ENCODE measurements around the gene SYNE1.

The SYNE1 gene

GRCh38 chr6:152244998-152245630, 392.0 kb downstream of the SYNE1 start:
- H3K9ac ChIP-seq (ENCODE audit: low read length): no peak overlapping the region
- H3K4me2 ChIP-seq (ENCODE audit: low read depth, low read length, poor library complexity, severe bottlenecking): no peak overlapping the region
- no peak overlapping the region for H2AFZ ChIP-seq (ENCODE audit: low read depth, low read length, severe bottlenecking)
- no peaks in the 10 kb centered on the region for H3K9me2 ChIP-seq (replicated peaks; ENCODE audit: insufficient read depth, low read length)
- no peaks in the 10 kb centered on the region for H3K9me3 ChIP-seq (ENCODE audit: insufficient read depth, low read length)
- no peaks in the 10 kb centered on the region for H3F3A ChIP-seq (ENCODE audit: insufficient read depth)
- H3K4me3 ChIP-seq (ENCODE audit: insufficient read depth, low read length, poor library complexity, severe bottlenecking): no peak overlapping the region
- no peaks in the 10 kb centered on the region for H4K20me1 ChIP-seq (ENCODE audit: low read depth, low read length)
- H3K27ac ChIP-seq (ENCODE audit: low read depth, low read length): no peak overlapping the region
- no peaks in the 10 kb centered on the region for H3K27me3 ChIP-seq (ENCODE audit: low read length)
- no peaks in the 10 kb centered on the region for H3K79me2 ChIP-seq (ENCODE audit: insufficient read depth, low read length)
- H3K36me3 ChIP-seq (ENCODE audit: low read length): peaks cover 61% of the 10 kb centered on the region
- TF ChIP-seq EZH2phosphoT487 (conservative IDR thresholded peaks at IDR 0.05; ENCODE audit: low read length) (no peak), CTCF (IDR thresholded peaks at IDR 0.05; ENCODE audit: insufficient read depth, low read length, poor library complexity, severe bottlenecking) (no peak)

- Histone ChIP-seq H3K9ac (ENCODE audit: low read length) (no peak overlapping the region), H4K20me1 (ENCODE audit: low read depth, low read length) (no peaks in the 10 kb centered on the region), H3K9me3 (ENCODE audit: insufficient read depth, low read length) (no peaks in the 10 kb centered on the region), H3K27me3 (ENCODE audit: low read length) (no peaks in the 10 kb centered on the region), H2AFZ (ENCODE audit: low read depth, low read length, severe bottlenecking) (no peak overlapping the region), H3K36me3 (ENCODE audit: low read length) (peaks cover 47% of the 10 kb centered on the region), H3K27ac (ENCODE audit: low read depth, low read length) (no peak overlapping the region), H3K79me2 (ENCODE audit: insufficient read depth, low read length) (no peaks in the 10 kb centered on the region), H3K4me3 (ENCODE audit: insufficient read depth, low read length, poor library complexity, severe bottlenecking) (no peak overlapping the region), H3K9me2 (replicated peaks; ENCODE audit: insufficient read depth, low read length) (no peaks in the 10 kb centered on the region), H3F3A (ENCODE audit: insufficient read depth) (no peaks in the 10 kb centered on the region), H3K4me2 (ENCODE audit: low read depth, low read length, poor library complexity, severe bottlenecking) (no peak overlapping the region)
- TF ChIP-seq CTCF (IDR thresholded peaks at IDR 0.05; ENCODE audit: insufficient read depth, low read length, poor library complexity, severe bottlenecking) (no peak), EZH2phosphoT487 (conservative IDR thresholded peaks at IDR 0.05; ENCODE audit: low read length) (no peak)
Observed at GRCh38 chr6:152241013-152241766, 396.0 kb downstream of the SYNE1 start.

GRCh38 chr6:152240436-152240835, 396.7 kb downstream of the SYNE1 start:
- H3K9ac ChIP-seq (ENCODE audit: low read length): no peak overlapping the region
- no peak overlapping the region for H3K4me3 ChIP-seq (ENCODE audit: insufficient read depth, low read length, poor library complexity, severe bottlenecking)
- H3K9me2 ChIP-seq (replicated peaks; ENCODE audit: insufficient read depth, low read length): no peaks in the 10 kb centered on the region
- TF ChIP-seq CTCF (IDR thresholded peaks at IDR 0.05; ENCODE audit: insufficient read depth, low read length, poor library complexity, severe bottlenecking) (no peak), EZH2phosphoT487 (conservative IDR thresholded peaks at IDR 0.05; ENCODE audit: low read length) (no peak)
- no peaks in the 10 kb centered on the region for H4K20me1 ChIP-seq (ENCODE audit: low read depth, low read length)
- no peak overlapping the region for H3K27ac ChIP-seq (ENCODE audit: low read depth, low read length)
- H3K79me2 ChIP-seq (ENCODE audit: insufficient read depth, low read length): no peaks in the 10 kb centered on the region
- no peak overlapping the region for H2AFZ ChIP-seq (ENCODE audit: low read depth, low read length, severe bottlenecking)
- H3K9me3 ChIP-seq (ENCODE audit: insufficient read depth, low read length): no peaks in the 10 kb centered on the region
- peaks cover 45% of the 10 kb centered on the region for H3K36me3 ChIP-seq (ENCODE audit: low read length)
- no peaks in the 10 kb centered on the region for H3F3A ChIP-seq (ENCODE audit: insufficient read depth)
- no peaks in the 10 kb centered on the region for H3K27me3 ChIP-seq (ENCODE audit: low read length)
- no peak overlapping the region for H3K4me2 ChIP-seq (ENCODE audit: low read depth, low read length, poor library complexity, severe bottlenecking)

Measured in SU-DHL-6 (cell line).